SK-N-SH (cell line): Measurements from ENCODE around the gene TACSTD2. TPM values are rescaled to one million over a fixed set of nuclear protein-coding genes. Genes with fewer than 3 reads are reported as not detected.

Source experiments
- CTCF ChIA-PET: fragments of 300-600, 350-600 bp; formaldehyde crosslinking; extraction: SDS; loops from one replicate; lab custom pipeline; 2021; lab: Yijun Ruan, JAX
- POLR2A ChIA-PET: fragments of 350-600 bp; sonication (Branson Sonifier 250); formaldehyde crosslinking; extraction: SDS; loops from one replicate; lab custom pipeline; 2020; ENCODE audit warnings: antibody characterized with exemption, inconsistent platforms; lab: Yijun Ruan, JAX
- DNase-seq: peaks from one replicate; pipeline ENCODE4 v3.0.0; 2012
- H2AFZ ChIP-seq: fragments of 200-600 bp; sonication (generic); 2 replicates; pipeline ENCODE4 v1.8.1; 2016; ENCODE audit warnings: antibody characterized with exemption, mild to moderate bottlenecking, low read depth
- H3F3A ChIP-seq: fragments of 200-600 bp; sonication (generic); replicated peaks from 2 replicates; pipeline ENCODE3; 2016; ENCODE audit warnings: antibody characterized with exemption, mild to moderate bottlenecking; ENCODE audit not compliant: insufficient read depth
- H3K27ac ChIP-seq, 2 experiments: fragments of 200-500 bp in 1 of 2; fragments of 200-600 bp in 1 of 2; sonication (Bioruptor generic) in 1 of 2; sonication (generic), shearing (Covaris generic) in 1 of 2; 2 replicates each; pipeline versions ENCODE4 v1.5.1 to v1.6.1; 2014 to 2016; ENCODE audit warnings: low read depth in 2 of 2, inconsistent platforms in 1 of 2, low read length in 1 of 2, mild to moderate bottlenecking in 1 of 2, mixed read lengths in 1 of 2
- H3K27me3 ChIP-seq: fragments of 200-600 bp; sonication (generic), shearing (Covaris generic); 2 replicates; pipeline ENCODE4 v1.6.1; 2016; ENCODE audit warnings: mixed run types; ENCODE audit not compliant: insufficient read depth
- H3K36me3 ChIP-seq, 2 experiments: fragments of 200-500 bp in 1 of 2; fragments of 200-600 bp in 1 of 2; sonication (Bioruptor generic) in 1 of 2; sonication (generic) in 1 of 2; replicated peaks in 1 of 2; 2 replicates each; pipeline versions ENCODE3 to v1.5.1; 2014 to 2016; ENCODE audit warnings: low read length in 1 of 2, mild to moderate bottlenecking in 1 of 2; ENCODE audit not compliant: insufficient read depth in 2 of 2, control insufficient read depth in 1 of 2
- H3K4me1 ChIP-seq, 2 experiments: fragments of 200-500 bp in 1 of 2; fragments of 200-600 bp in 1 of 2; sonication (Bioruptor generic) in 1 of 2; sonication (generic), shearing (Covaris generic) in 1 of 2; 2 replicates each; pipeline versions ENCODE4 v1.5.1 to v1.6.1; 2014 to 2016; ENCODE audit warnings: low read depth in 1 of 2, low read length in 1 of 2, mixed run types in 1 of 2; ENCODE audit not compliant: insufficient read depth in 2 of 2, control insufficient read depth in 1 of 2
- H3K4me2 ChIP-seq: fragments of 200-600 bp; sonication (generic), shearing (Covaris generic); 2 replicates; pipeline ENCODE4 v1.6.1; 2017; ENCODE audit warnings: mixed run types
- H3K4me3 ChIP-seq, 2 experiments: fragments of 200-500 bp in 1 of 2; fragments of 200-600 bp in 1 of 2; sonication (Bioruptor generic) in 1 of 2; sonication (generic), shearing (Covaris generic) in 1 of 2; 2 replicates each; pipeline versions ENCODE4 v1.5.1 to v1.8.1; 2014 to 2016; ENCODE audit warnings: low read depth in 2 of 2, inconsistent platforms in 1 of 2, low read length in 1 of 2, mild to moderate bottlenecking in 1 of 2, mixed read lengths in 1 of 2, moderate library complexity in 1 of 2
- H3K79me2 ChIP-seq: fragments of 200-600 bp; sonication (generic); 2 replicates; pipeline ENCODE4 v1.8.1; 2017; ENCODE audit warnings: mild to moderate bottlenecking; ENCODE audit not compliant: insufficient read depth
- H3K9ac ChIP-seq: fragments of 200-600 bp; sonication (generic); 2 replicates; pipeline ENCODE4 v1.6.1; 2017; ENCODE audit warnings: mixed run types
- H3K9me2 ChIP-seq: fragments of 200-600 bp; sonication (generic); 2 replicates; pipeline ENCODE4 v1.6.1; 2017; ENCODE audit warnings: mixed run types
- H3K9me3 ChIP-seq: fragments of 200-600 bp; sonication (generic); 2 replicates; pipeline ENCODE4 v1.6.1; 2017; ENCODE audit warnings: mixed run types, mild to moderate bottlenecking, moderate library complexity
- H4K20me1 ChIP-seq: fragments of 200-600 bp; sonication (generic); 2 replicates; pipeline ENCODE4 v1.6.1; 2017; ENCODE audit warnings: mild to moderate bottlenecking, mixed run types; ENCODE audit not compliant: insufficient read depth
- CTCF ChIP-seq: fragments of 200-600 bp; sonication (generic); IDR thresholded peaks from 2 replicates; pipeline ENCODE4 v1.6.1; 2017; ENCODE audit warnings: antibody characterized with exemption, mild to moderate bottlenecking, moderate library complexity
- FOXJ3 ChIP-seq: sonication (generic); formaldehyde crosslinking; IDR thresholded peaks from 2 replicates; pipeline ENCODE4 v1.5.1; 2020; ENCODE audit warnings: mild to moderate bottlenecking, missing genetic modification reagents
- FOXM1 ChIP-seq: IDR thresholded peaks from 2 replicates; pipeline ENCODE4 v1.4.0; 2012; ENCODE audit warnings: low read depth, mild to moderate bottlenecking
- IRF3 ChIP-seq: fragments of 150-350 bp; IDR thresholded peaks from 2 replicates; pipeline ENCODE4 v1.6.1; 2016; ENCODE audit warnings: mild to moderate bottlenecking, low read depth, low read length
- JUND ChIP-seq: IDR thresholded peaks from 2 replicates; pipeline ENCODE4 v1.4.0; 2012
- NFIC ChIP-seq: IDR thresholded peaks from 2 replicates; pipeline ENCODE4 v1.4.0; 2012; ENCODE audit warnings: borderline replicate concordance
- POLR2AphosphoS5 ChIP-seq: IDR thresholded peaks from 2 replicates; pipeline ENCODE4 v1.6.1; 2012; ENCODE audit warnings: low read depth, low read length
- RAD21 ChIP-seq: IDR thresholded peaks from 2 replicates; pipeline ENCODE4 v1.6.1; 2012; ENCODE audit warnings: mild to moderate bottlenecking, low read length
- REST ChIP-seq: IDR thresholded peaks from 2 replicates; pipeline ENCODE4 v1.6.1; 2012; ENCODE audit warnings: mild to moderate bottlenecking, low read depth, low read length, moderate library complexity
- RFX5 ChIP-seq: IDR thresholded peaks from 2 replicates; pipeline ENCODE4 v1.6.1; 2012; ENCODE audit warnings: mild to moderate bottlenecking, improper control_type of control experiment, low read length
- SMC3 ChIP-seq: IDR thresholded peaks from 2 replicates; pipeline ENCODE4 v1.6.1; 2012; ENCODE audit warnings: low read depth, low read length, improper control_type of control experiment
- TAF1 ChIP-seq: IDR thresholded peaks from 2 replicates; pipeline ENCODE4 v1.6.1; 2012; ENCODE audit warnings: low read depth, mild to moderate bottlenecking, low read length, moderate library complexity, borderline replicate concordance
- TCF12 ChIP-seq: IDR thresholded peaks from 2 replicates; pipeline ENCODE4 v1.4.0; 2012
- TEAD4 ChIP-seq: IDR thresholded peaks from 2 replicates; pipeline ENCODE4 v1.4.0; 2012; ENCODE audit warnings: mild to moderate bottlenecking, borderline replicate concordance; ENCODE audit not compliant: insufficient read depth
- USF2 ChIP-seq: fragments of 150-350 bp; IDR thresholded peaks from 2 replicates; pipeline ENCODE4 v1.6.1; 2017; ENCODE audit warnings: antibody characterized with exemption, low read length, low read depth, borderline replicate concordance
- YY1 ChIP-seq: IDR thresholded peaks from 2 replicates; pipeline ENCODE4 v1.4.0; 2012; ENCODE audit warnings: low read depth, mild to moderate bottlenecking
- WGBS: methylation state at CpG from one replicate; pipeline ENCODE4 v1.1.6; 2017; ENCODE audit warnings: low lambda C conversion rate; 5-methylcytosine and 5-hydroxymethylcytosine counted together
- polyA plus RNA-seq, 3 experiments: library from polyadenylated mRNA; depleted of rRNA; stranded (reverse); fragments of >200 nt; gene quantifications; 2 replicates each; pipeline ENCODE4 v1.2.3, GENCODE V29; 2012

Gene TACSTD2
- polyA plus RNA-seq, 1 of the 3 experiments (the other 2 are of a cell fraction), result 0.02 TPM

GRCh38 chr1:58591806-58592205 is 14.8 kb upstream of the TACSTD2 start:
- TF ChIP-seq TCF12, result no peak
- no peak for TF ChIP-seq JUND
- TF ChIP-seq USF2, result no peak
- TF ChIP-seq SMC3, result no peak
- TF ChIP-seq RFX5, result no peak
- TF ChIP-seq CTCF, result no peak
- TF ChIP-seq REST, result no peak
- TF ChIP-seq POLR2AphosphoS5, result no peak
- WGBS, result 93% methylated on average over 1 of the region's 1 CpG
- ChIA-PET POLR2A (no interaction called here), CTCF (interaction anchor here (1.2 kb wide), 2 partner anchors 10 to 44 kb away, joined by 3 read pairs; no protein-coding TSS in a partner anchor)
- H3K27ac ChIP-seq, result peak overlapping the region; percentile 70 to 72; a peak in 2 of 4 replicates
- no peak for DNase-seq
- no peak overlapping the region for H2AFZ ChIP-seq
- peak overlapping the region; percentile 27; the same call in 1 of the 2 replicates for H3K4me2 ChIP-seq
- H3K79me2 ChIP-seq, result no peaks in the 10 kb centered on the region
- H3K4me3 ChIP-seq, result no peak overlapping the region
- H3K9ac ChIP-seq, result no peak overlapping the region
- H3K4me1 ChIP-seq, result peaks cover 5 to 8% of the 10 kb centered on the region in 2 experiments
- peaks cover 10% of the 10 kb centered on the region for H3F3A ChIP-seq
- H3K9me2 ChIP-seq, result no peaks in the 10 kb centered on the region
- no peaks in the 10 kb centered on the region for H3K36me3 ChIP-seq
- no peaks in the 10 kb centered on the region for H4K20me1 ChIP-seq
- H3K9me3 ChIP-seq, result no peaks in the 10 kb centered on the region
- H3K27me3 ChIP-seq, result no peaks in the 10 kb centered on the region

- POLR2A ChIA-PET, result no interaction called here
These were observed 13.0 kb upstream of the TACSTD2 start for GRCh38 chr1:58590019-58590418.

More at GRCh38 chr1:58590019-58590418, 13.0 kb upstream of the TACSTD2 start:
- no peak for DNase-seq
- H3K4me2 ChIP-seq, result no peak overlapping the region
- no peak overlapping the region for H3K4me3 ChIP-seq
- CTCF ChIA-PET, result interaction anchor here (1.0 kb wide), 1 partner anchor 62 kb away, joined by 3 read pairs; no protein-coding TSS in a partner anchor
- H3K79me2 ChIP-seq, result no peaks in the 10 kb centered on the region
- H3K9me3 ChIP-seq, result no peaks in the 10 kb centered on the region
- no peaks in the 10 kb centered on the region for H3K9me2 ChIP-seq
- no peak overlapping the region for H3K27ac ChIP-seq
- H4K20me1 ChIP-seq, result no peaks in the 10 kb centered on the region
- TF ChIP-seq YY1 (no peak), IRF3 (no peak), FOXJ3 (no peak), TEAD4 (no peak), NFIC (no peak), TAF1 (no peak), FOXM1 (no peak), CTCF (no peak), RAD21 (no peak), JUND (no peak)
- H3K9ac ChIP-seq, result no peak overlapping the region
- no peak overlapping the region for H2AFZ ChIP-seq
- H3F3A ChIP-seq, result peaks cover 10% of the 10 kb centered on the region
- peaks cover 5 to 10% of the 10 kb centered on the region in 2 experiments for H3K4me1 ChIP-seq
- H3K36me3 ChIP-seq, result no peaks in the 10 kb centered on the region
- no peaks in the 10 kb centered on the region for H3K27me3 ChIP-seq
